Measurements from ENCODE around the gene FAM98B. TPM values are rescaled to one million over a fixed set of nuclear protein-coding genes. Genes with fewer than 3 reads are reported as not detected.

The FAM98B gene
- total and polyA plus RNA-seq, 9 of the 15 experiments (the other 6 are each of a cell fraction or from before 2014, with no cell fraction given) = 3.1 to 42.0 (median 9.4) TPM

DNA sequence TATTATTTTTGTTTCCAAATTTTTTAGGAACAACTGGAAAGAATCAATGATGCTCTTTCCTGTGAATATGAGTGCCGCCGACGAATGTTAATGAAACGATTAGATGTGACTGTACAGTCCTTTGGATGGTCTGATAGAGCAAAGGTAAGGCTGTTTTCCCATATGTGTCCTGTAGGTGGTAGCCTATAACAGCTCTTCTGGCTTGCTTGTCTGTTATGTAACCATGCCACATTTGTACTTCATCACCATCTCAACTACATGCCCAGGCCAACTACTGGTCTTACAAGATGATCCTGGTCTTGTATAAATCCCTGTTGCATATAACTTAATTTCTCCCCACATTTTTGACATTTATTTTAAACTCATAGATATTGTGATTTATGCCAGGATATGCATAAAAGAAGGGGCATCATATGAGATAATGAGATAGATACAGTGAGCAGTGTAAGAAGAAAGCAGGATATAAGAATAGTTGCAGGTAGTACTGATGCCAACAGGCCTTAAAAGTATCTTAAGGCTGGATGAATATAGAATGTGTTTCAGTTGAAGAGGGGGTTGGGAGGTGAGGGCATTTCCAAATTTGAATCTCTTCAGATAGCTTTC is 20.3 kb downstream of the FAM98B start (continued):
- TF ChIP-seq, protein P1, sequence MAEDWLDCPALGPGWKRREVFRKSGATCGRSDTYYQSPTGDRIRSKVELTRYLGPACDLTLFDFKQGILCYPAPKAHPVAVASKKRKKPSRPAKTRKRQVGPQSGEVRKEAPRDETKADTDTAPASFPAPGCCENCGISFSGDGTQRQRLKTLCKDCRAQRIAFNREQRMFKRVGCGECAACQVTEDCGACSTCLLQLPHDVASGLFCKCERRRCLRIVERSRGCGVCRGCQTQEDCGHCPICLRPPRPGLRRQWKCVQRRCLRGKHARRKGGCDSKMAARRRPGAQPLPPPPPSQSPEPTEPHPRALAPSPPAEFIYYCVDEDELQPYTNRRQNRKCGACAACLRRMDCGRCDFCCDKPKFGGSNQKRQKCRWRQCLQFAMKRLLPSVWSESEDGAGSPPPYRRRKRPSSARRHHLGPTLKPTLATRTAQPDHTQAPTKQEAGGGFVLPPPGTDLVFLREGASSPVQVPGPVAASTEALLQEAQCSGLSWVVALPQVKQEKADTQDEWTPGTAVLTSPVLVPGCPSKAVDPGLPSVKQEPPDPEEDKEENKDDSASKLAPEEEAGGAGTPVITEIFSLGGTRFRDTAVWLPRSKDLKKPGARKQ (CRISPR knock-in tag; IDR thresholded peaks at IDR 0.05) = no peak
- TF ChIP-seq LCOR (CRISPR knock-in tag; IDR thresholded peaks at IDR 0.05) = no peak

DNA sequence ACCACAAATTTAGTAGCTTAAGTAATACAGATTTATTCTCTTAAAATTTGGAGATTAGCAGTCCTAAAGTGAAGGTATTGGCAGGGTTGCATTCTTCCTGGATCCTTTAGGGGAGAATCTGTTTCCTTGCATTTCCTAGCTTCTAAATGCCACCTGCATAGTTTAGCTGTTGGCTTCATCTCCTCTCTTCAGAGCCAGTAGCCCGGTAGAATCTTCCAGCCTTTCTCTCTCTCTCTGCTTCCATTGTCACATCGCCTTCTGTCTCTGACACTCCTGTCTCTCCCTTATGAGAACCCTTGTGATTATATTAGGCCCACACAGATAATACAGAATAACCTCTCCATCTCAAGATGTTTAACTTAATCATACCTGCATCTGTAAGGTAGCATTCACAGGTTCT is 21.4 kb downstream of the FAM98B start:
- no peak overlapping the region for H3K9ac ChIP-seq (ENCODE audit: insufficient read depth in 1 of 2, low read depth in 2 of 2, low read length in 2 of 2)
- H3K4me2 ChIP-seq (ENCODE audit: insufficient read depth, low read length) = no peak overlapping the region
- H3K9me1 ChIP-seq (ENCODE audit: control insufficient read depth, insufficient read depth, low read length) = no peaks in the 10 kb centered on the region
- H3K36me3 ChIP-seq (ENCODE audit: control insufficient read depth, insufficient read depth, low read length) = peaks cover 72% of the 10 kb centered on the region
- ATAC-seq (no peak), DNase-seq (ENCODE audit: extremely low read depth in 1 of 4, low spot score in 3 of 4) (no peak), FAIRE-seq (no peak)
- in situ Hi-C loops (cut with MboI) = loop anchor here (10.0 kb wide), 1 partner anchor 219 kb away; no protein-coding TSS in a partner anchor
- H3K79me2 ChIP-seq (ENCODE audit: control insufficient read depth, insufficient read depth, low read length) = no peaks in the 10 kb centered on the region
- 93% methylated on average over 2 of the region's 2 CpGs for WGBS (ENCODE audit: insufficient coverage, low coverage, missing lambda C conversion rate)
- H3K27me3 ChIP-seq (ENCODE audit: control insufficient read depth in 2 of 2, insufficient read depth in 2 of 2, low read length in 2 of 2) = no peaks in the 10 kb centered on the region
- BruUV-seq (replicated peaks) = no TSS peak
- H3K4me3 ChIP-seq = no peak overlapping the region
- ChIA-PET POLR2A (interaction anchor here (1.1 kb wide), 1 partner anchor 20 kb away, joined by 4 read pairs; no protein-coding TSS in a partner anchor), CTCF (ENCODE audit: low intra/inter-chr PET ratio) (no interaction called here)
- no peaks in the 10 kb centered on the region for H4K20me1 ChIP-seq (replicated peaks; ENCODE audit: control insufficient read depth, insufficient read depth, low read length)
- TF ChIP-seq ZNF3 (CRISPR knock-in tag; IDR thresholded peaks at IDR 0.05) (no peak), KDM1A (IDR thresholded peaks at IDR 0.05) (no peak)
- H3K4me1 ChIP-seq (replicated peaks in 1 of 2; ENCODE audit: control insufficient read depth in 2 of 2, insufficient read depth in 2 of 2, low read length in 2 of 2) = no peaks in the 10 kb centered on the region
- H3K9me3 ChIP-seq (replicated peaks; ENCODE audit: control insufficient read depth, insufficient read depth, low read depth, low read length) = no peaks in the 10 kb centered on the region
- intact Hi-C loops (cut with micrococcal nuclease) = loop anchor here (10.0 kb wide), 1 partner anchor 89 kb away; the partner anchor contains the start of gene RASGRP1
- H3K27ac ChIP-seq (ENCODE audit: extremely low read depth, low read depth, low read length) = no peak overlapping the region
- H2AFZ ChIP-seq (ENCODE audit: low read depth, low read length) = no peak overlapping the region
